ENCODE data around the gene SUCLA2.

DNA sequence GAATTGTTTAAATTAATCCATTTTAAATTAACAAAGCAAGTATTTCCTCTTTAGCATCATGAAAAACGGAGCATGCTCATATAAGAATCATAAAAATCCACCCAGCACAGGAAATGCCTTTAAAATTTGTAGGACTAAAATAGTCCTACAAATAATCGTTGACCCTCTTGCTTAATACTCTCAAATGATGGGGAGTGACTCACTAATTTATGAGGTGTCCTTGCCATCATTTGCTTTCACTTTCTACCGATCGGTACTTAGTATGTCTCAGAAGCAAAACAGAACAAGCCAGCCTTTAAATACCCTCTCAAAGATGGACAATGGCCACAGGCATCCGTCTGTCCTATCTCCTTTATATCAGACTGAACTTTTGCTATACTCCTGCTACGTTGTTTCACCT, 97.2 kb downstream of the SUCLA2 start:
- TF ChIP-seq, protein P1, sequence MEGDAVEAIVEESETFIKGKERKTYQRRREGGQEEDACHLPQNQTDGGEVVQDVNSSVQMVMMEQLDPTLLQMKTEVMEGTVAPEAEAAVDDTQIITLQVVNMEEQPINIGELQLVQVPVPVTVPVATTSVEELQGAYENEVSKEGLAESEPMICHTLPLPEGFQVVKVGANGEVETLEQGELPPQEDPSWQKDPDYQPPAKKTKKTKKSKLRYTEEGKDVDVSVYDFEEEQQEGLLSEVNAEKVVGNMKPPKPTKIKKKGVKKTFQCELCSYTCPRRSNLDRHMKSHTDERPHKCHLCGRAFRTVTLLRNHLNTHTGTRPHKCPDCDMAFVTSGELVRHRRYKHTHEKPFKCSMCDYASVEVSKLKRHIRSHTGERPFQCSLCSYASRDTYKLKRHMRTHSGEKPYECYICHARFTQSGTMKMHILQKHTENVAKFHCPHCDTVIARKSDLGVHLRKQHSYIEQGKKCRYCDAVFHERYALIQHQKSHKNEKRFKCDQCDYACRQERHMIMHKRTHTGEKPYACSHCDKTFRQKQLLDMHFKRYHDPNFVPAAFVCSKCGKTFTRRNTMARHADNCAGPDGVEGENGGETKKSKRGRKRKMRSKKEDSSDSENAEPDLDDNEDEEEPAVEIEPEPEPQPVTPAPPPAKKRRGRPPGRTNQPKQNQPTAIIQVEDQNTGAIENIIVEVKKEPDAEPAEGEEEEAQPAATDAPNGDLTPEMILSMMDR (IDR thresholded peaks at IDR 0.05; ENCODE audit: insufficient read depth, low read length, poor library complexity, severe bottlenecking), result no peak
- no peak for TF ChIP-seq EZH2phosphoT487 (conservative IDR thresholded peaks at IDR 0.05; ENCODE audit: low read length)
